Endothelial cell of umbilical vein (primary cell): Measurements from ENCODE around the gene PSAPL1. TPM values are rescaled to one million over a fixed set of nuclear protein-coding genes. Genes with fewer than 3 reads are reported as not detected.

Experiments
- BruUV-seq: library from RNA; stranded (reverse); fragments of 400-500 nt; replicated peaks from 2 replicates; lab custom pipeline; 2021; lab: Mats Ljungman, UMichigan
- CTCF ChIA-PET: fragments of 300-600, 350-600 bp; sonication (Branson Sonifier 250); formaldehyde crosslinking; loops from one replicate; lab custom pipeline; 2021; ENCODE audit warnings: antibody characterized with exemption, inconsistent platforms; lab: Charles Lee
- POLR2A ChIA-PET: fragments of 300-600, 350-600 bp; sonication (Branson Sonifier 250); formaldehyde crosslinking; loops from one replicate; lab custom pipeline; 2021; ENCODE audit warnings: antibody characterized with exemption, inconsistent platforms; lab: Charles Lee
- DNase-seq: peaks from one replicate; pipeline ENCODE4 v3.0.0-alpha.2; 2011; ENCODE audit warnings: low read depth, low spot score
- FAIRE-seq: peaks from 2 replicates; lab custom pipeline; 2011; peaks lifted over from hg19 to GRCh38; lab: Jason Lieb, UNC
- H2AFZ ChIP-seq: 2 replicates; pipeline ENCODE4 v1.6.0; 2012; ENCODE audit warnings: low read depth, low read length, control low read depth, inconsistent platforms
- H3K27ac ChIP-seq: 2 replicates; pipeline ENCODE4 v1.5.1; 2011; ENCODE audit warnings: low read depth, mild to moderate bottlenecking, control low read depth, low read length, moderate library complexity; ENCODE audit not compliant: insufficient read depth
- H3K27me3 ChIP-seq, 2 experiments: 2 replicates each; pipeline versions ENCODE4 v1.6.0 to v1.6.1; 2011; ENCODE audit warnings: low read length in 2 of 2, mixed read lengths in 1 of 2; ENCODE audit not compliant: control insufficient read depth in 2 of 2, insufficient read depth in 2 of 2
- H3K36me3 ChIP-seq, 2 experiments: 2 replicates in 1 of 2; 3 replicates in 1 of 2; pipeline ENCODE4 v1.5.1; 2011; ENCODE audit warnings: low read length in 2 of 2, mild to moderate bottlenecking in 1 of 2, moderate library complexity in 1 of 2; ENCODE audit not compliant: control insufficient read depth in 2 of 2, insufficient read depth in 2 of 2; ENCODE audit errors: extremely low read depth in 1 of 2
- H3K4me1 ChIP-seq: 3 replicates; pipeline ENCODE4 v1.5.1; 2011; ENCODE audit warnings: mild to moderate bottlenecking, low read length; ENCODE audit not compliant: control insufficient read depth, insufficient read depth; ENCODE audit errors: extremely low read depth
- H3K4me2 ChIP-seq: 2 replicates; pipeline ENCODE4 v1.6.1; 2011; ENCODE audit warnings: low read length, control low read depth, mixed read lengths; ENCODE audit not compliant: insufficient read depth
- H3K4me3 ChIP-seq, 3 experiments: fragments of 200-600 bp in 1 of 3; sonication (generic), shearing (Covaris generic) in 1 of 3; replicated peaks in 1 of 3; 2 replicates each; pipeline ENCODE4 v1.5.1; 2011 to 2016; ENCODE audit warnings: control low read depth in 3 of 3, low read length in 3 of 3, mild to moderate bottlenecking in 2 of 3, inconsistent platforms in 1 of 3, low read depth in 1 of 3, moderate library complexity in 1 of 3; ENCODE audit not compliant: insufficient read depth in 1 of 3
- H3K79me2 ChIP-seq: 2 replicates; pipeline ENCODE4 v1.6.0; 2012; ENCODE audit warnings: low read length, inconsistent platforms; ENCODE audit not compliant: control insufficient read depth, insufficient read depth
- H3K9ac ChIP-seq: replicated peaks from 2 replicates; pipeline ENCODE3; 2011; ENCODE audit warnings: low read length, control low read depth; ENCODE audit not compliant: insufficient read depth; ENCODE audit errors: extremely low read depth
- H3K9me1 ChIP-seq: replicated peaks from 3 replicates; pipeline ENCODE4 v1.6.0; 2011; ENCODE audit warnings: mild to moderate bottlenecking, low read length; ENCODE audit not compliant: control insufficient read depth, insufficient read depth; ENCODE audit errors: extremely low read depth
- H3K9me3 ChIP-seq: replicated peaks from 2 replicates; pipeline ENCODE4 v1.5.1; 2012; ENCODE audit warnings: low read length, inconsistent platforms; ENCODE audit not compliant: control insufficient read depth, insufficient read depth
- H4K20me1 ChIP-seq: replicated peaks from 2 replicates; pipeline ENCODE3; 2011; ENCODE audit warnings: mild to moderate bottlenecking, low read length; ENCODE audit not compliant: control insufficient read depth, insufficient read depth; ENCODE audit errors: extremely low read depth
- CTCF ChIP-seq, 2 donors: IDR thresholded peaks; 1 replicate in 1 of 2; 2 replicates in 1 of 2; pipeline ENCODE4 v1.5.1; 2011; ENCODE audit warnings: low read length in 2 of 2, mild to moderate bottlenecking in 2 of 2, moderate library complexity in 2 of 2, control low read depth in 1 of 2, inconsistent platforms in 1 of 2, low read depth in 1 of 2; ENCODE audit not compliant: insufficient read depth in 1 of 2; ENCODE audit errors: extremely low read depth in 1 of 2
- EZH2 ChIP-seq: IDR thresholded peaks from 2 replicates; pipeline ENCODE4 v1.6.1; 2012; ENCODE audit warnings: borderline replicate concordance, low read depth, mild to moderate bottlenecking, moderate library complexity, low read length, inconsistent platforms; ENCODE audit not compliant: severe bottlenecking
- FOS ChIP-seq: IDR thresholded peaks from 2 replicates; pipeline ENCODE4 v1.6.1; 2011; ENCODE audit warnings: mild to moderate bottlenecking, low read length, moderate library complexity, borderline replicate concordance; ENCODE audit not compliant: insufficient read depth
- GATA2 ChIP-seq: IDR thresholded peaks from 2 replicates; pipeline ENCODE4 v1.7.0; 2011; ENCODE audit warnings: low read depth, mild to moderate bottlenecking, moderate library complexity, mixed read lengths, low read length; ENCODE audit not compliant: insufficient read length, insufficient read depth
- JUN ChIP-seq: IDR thresholded peaks from 2 replicates; pipeline ENCODE4 v1.6.1; 2011; ENCODE audit warnings: borderline replicate concordance, low read depth; ENCODE audit not compliant: insufficient read length, insufficient read depth
- MAX ChIP-seq: IDR thresholded peaks from 2 replicates; pipeline ENCODE4 v1.6.1; 2011; ENCODE audit not compliant: insufficient read depth, insufficient read length
- MYC ChIP-seq: IDR thresholded peaks from one replicate; pipeline ENCODE4 v1.6.1; 2011; ENCODE audit warnings: mild to moderate bottlenecking, low read depth, low read length
- POLR2A ChIP-seq: IDR thresholded peaks from 2 replicates; pipeline ENCODE4 v1.6.1; 2012; ENCODE audit warnings: low read depth, mild to moderate bottlenecking, control low read depth, low read length
- POLR2AphosphoS5 ChIP-seq: IDR thresholded peaks from 2 replicates; pipeline ENCODE4 v1.6.1; 2012; ENCODE audit warnings: low read depth, mild to moderate bottlenecking, control low read depth, low read length, moderate library complexity; ENCODE audit not compliant: insufficient read depth
- dilution Hi-C: fragments of 300-500 bp; cut with MboI; formaldehyde crosslinking; loops from one replicate; pipeline ENCODE4 v1.15.0; 2019; ENCODE audit warnings: low sequenced_read_pairs; ENCODE audit not compliant: extremely low pct_ligation_motif_present
- intact Hi-C: fragments of 100-400 bp; cut with micrococcal nuclease; formaldehyde crosslinking; loops from one replicate; pipeline ENCODE4 v1.10.0; 2022
- polyA plus RNA-seq, 4 experiments: library from polyadenylated mRNA; depleted of rRNA in 3 of 4; stranded (reverse) in 3 of 4; unstranded in 1 of 4; fragments of >200 nt; gene quantifications; 2 replicates each; pipeline versions ENCODE4 v1.2.1 to v1.2.3, GENCODE V29; 2011 to 2012; ENCODE audit warnings: missing spikeins in 1 of 4
- total RNA-seq: library from RNA; stranded (reverse); gene quantifications from 2 replicates; pipeline ENCODE4 v1.2.3, GENCODE V29; 2021

The PSAPL1 gene
- total and polyA plus RNA-seq, 2 donors (not counting 3 experiments of a cell fraction or from before 2014, with no cell fraction given), result not detected

- H3K4me2 ChIP-seq, result no peak overlapping the region
- H3K36me3 ChIP-seq, result no peaks in the 10 kb centered on the region
- no peak overlapping the region for H2AFZ ChIP-seq
- ChIA-PET CTCF (interaction anchor here (1.5 kb wide), 1 partner anchor 12 kb away, joined by 3 read pairs; no protein-coding TSS in a partner anchor), POLR2A (no interaction called here)
- no peak for DNase-seq
- FAIRE-seq, result no peak
- no peaks in the 10 kb centered on the region for H3K27me3 ChIP-seq
- no peaks in the 10 kb centered on the region for H4K20me1 ChIP-seq
- no peaks in the 10 kb centered on the region for H3K9me3 ChIP-seq
- no peaks in the 10 kb centered on the region for H3K4me1 ChIP-seq
- H3K27ac ChIP-seq, result no peak overlapping the region
- intact Hi-C loops (no loop called here), dilution Hi-C loops (no loop called here)
- H3K4me3 ChIP-seq, result no peak overlapping the region
- TF ChIP-seq POLR2AphosphoS5, result no peak
- TF ChIP-seq GATA2, result no peak
- no peak for TF ChIP-seq CTCF (IDR thresholded peaks at IDR 0.05; ENCODE audit: extremely low read depth in 1 of 2, insufficient read depth in 1 of 2, low read depth in 1 of 2, low read length in 2 of 2)
- TF ChIP-seq FOS, result no peak
- TF ChIP-seq JUN, result no peak
- no peak for TF ChIP-seq EZH2
- TF ChIP-seq MYC, result no peak
- no peak for TF ChIP-seq MAX
- TF ChIP-seq POLR2A, result no peak
- H3K9ac ChIP-seq, result no peak overlapping the region
- no peaks in the 10 kb centered on the region for H3K79me2 ChIP-seq
- no peaks in the 10 kb centered on the region for H3K9me1 ChIP-seq
- no TSS peak for BruUV-seq
Observed at GRCh38 chr4:7469023-7469422, 34.3 kb upstream of the PSAPL1 start.
